Osteoblast (primary cell): ENCODE results near the gene CASP5. TPM values are rescaled to one million over a fixed set of nuclear protein-coding genes. Genes with fewer than 3 reads are reported as not detected.
"Not testable (repeated sequence)": the region's sequence is repeated elsewhere in the genome, so short reads cannot be mapped to it uniquely, and the experiment has no call there.

Experiments used
- DNase-seq: peaks from one replicate; pipeline ENCODE4 v3.0.0; 2011; ENCODE audit warnings: low spot score, mixed read lengths; ENCODE audit not compliant: insufficient read length; ENCODE audit errors: missing footprints
- H2AFZ ChIP-seq: 2 replicates; pipeline ENCODE4 v1.6.0; 2011; ENCODE audit warnings: mild to moderate bottlenecking, low read length
- H3K27ac ChIP-seq: 2 replicates; pipeline ENCODE4 v1.5.1; 2011; ENCODE audit warnings: mild to moderate bottlenecking, low read depth, low read length, moderate library complexity
- H3K27me3 ChIP-seq: 2 replicates; pipeline ENCODE4 v1.6.0; 2012; ENCODE audit warnings: mild to moderate bottlenecking, control low read depth, inconsistent platforms, low read length, moderate library complexity; ENCODE audit not compliant: insufficient read depth
- H3K36me3 ChIP-seq: 2 replicates; pipeline ENCODE4 v1.5.1; 2011; ENCODE audit warnings: mild to moderate bottlenecking, low read length, control low read depth, moderate library complexity; ENCODE audit not compliant: insufficient read depth
- H3K4me1 ChIP-seq: 2 replicates; pipeline ENCODE4 v1.5.1; 2011; ENCODE audit warnings: mild to moderate bottlenecking, low read length, control low read depth, moderate library complexity; ENCODE audit not compliant: insufficient read depth
- H3K4me2 ChIP-seq: 2 replicates; pipeline ENCODE4 v1.6.0; 2011; ENCODE audit warnings: mild to moderate bottlenecking, low read length; ENCODE audit not compliant: insufficient read depth
- H3K4me3 ChIP-seq: fragments of 200-600 bp; sonication (generic); 3 replicates; pipeline ENCODE4 v1.5.1; 2012; ENCODE audit warnings: mild to moderate bottlenecking, low read length, inconsistent platforms; ENCODE audit not compliant: insufficient read depth
- H3K79me2 ChIP-seq: 2 replicates; pipeline ENCODE4 v1.6.0; 2012; ENCODE audit warnings: mild to moderate bottlenecking, low read length, control low read depth, inconsistent platforms; ENCODE audit not compliant: insufficient read depth
- H3K9me3 ChIP-seq: 2 replicates; pipeline ENCODE4 v1.5.1; 2011; ENCODE audit warnings: low read depth, low read length, control low read depth
- H4K20me1 ChIP-seq: 2 replicates; pipeline ENCODE4 v1.6.0; 2012; ENCODE audit warnings: mild to moderate bottlenecking, low read length, control low read depth; ENCODE audit not compliant: insufficient read depth
- total RNA-seq: library from RNA; depleted of rRNA; stranded (reverse); fragments of >200 nt; gene quantifications from 2 replicates; pipeline ENCODE4 v1.2.3, GENCODE V29; 2012
- TF ChIP-seq, protein P1 (sequence below): IDR thresholded peaks from 2 replicates; pipeline ENCODE4 v1.5.1; 2011; ENCODE audit warnings: mild to moderate bottlenecking, low read depth, low read length, moderate library complexity; ENCODE audit errors: extremely low read depth

Gene CASP5
- total RNA-seq, 1 donor, result 0.36 TPM

GRCh38 chr11:105051559-105051958, 28.6 kb upstream of the CASP5 start:
- Histone ChIP-seq H3K4me3 (no peak overlapping the region), H3K79me2 (no peaks in the 10 kb centered on the region), H3K4me1 (peaks cover 10% of the 10 kb centered on the region), H4K20me1 (no peaks in the 10 kb centered on the region), H2AFZ (no peak overlapping the region), H3K36me3 (no peaks in the 10 kb centered on the region), H3K27ac (no peak overlapping the region), H3K9me3 (no peaks in the 10 kb centered on the region), H3K4me2 (no peak overlapping the region), H3K27me3 (no peaks in the 10 kb centered on the region)
- DNase-seq, result no peak
- TF ChIP-seq, protein P1, sequence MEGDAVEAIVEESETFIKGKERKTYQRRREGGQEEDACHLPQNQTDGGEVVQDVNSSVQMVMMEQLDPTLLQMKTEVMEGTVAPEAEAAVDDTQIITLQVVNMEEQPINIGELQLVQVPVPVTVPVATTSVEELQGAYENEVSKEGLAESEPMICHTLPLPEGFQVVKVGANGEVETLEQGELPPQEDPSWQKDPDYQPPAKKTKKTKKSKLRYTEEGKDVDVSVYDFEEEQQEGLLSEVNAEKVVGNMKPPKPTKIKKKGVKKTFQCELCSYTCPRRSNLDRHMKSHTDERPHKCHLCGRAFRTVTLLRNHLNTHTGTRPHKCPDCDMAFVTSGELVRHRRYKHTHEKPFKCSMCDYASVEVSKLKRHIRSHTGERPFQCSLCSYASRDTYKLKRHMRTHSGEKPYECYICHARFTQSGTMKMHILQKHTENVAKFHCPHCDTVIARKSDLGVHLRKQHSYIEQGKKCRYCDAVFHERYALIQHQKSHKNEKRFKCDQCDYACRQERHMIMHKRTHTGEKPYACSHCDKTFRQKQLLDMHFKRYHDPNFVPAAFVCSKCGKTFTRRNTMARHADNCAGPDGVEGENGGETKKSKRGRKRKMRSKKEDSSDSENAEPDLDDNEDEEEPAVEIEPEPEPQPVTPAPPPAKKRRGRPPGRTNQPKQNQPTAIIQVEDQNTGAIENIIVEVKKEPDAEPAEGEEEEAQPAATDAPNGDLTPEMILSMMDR, result no peak

- no peaks in the 10 kb centered on the region for H3K27me3 ChIP-seq
- no peak overlapping the region for H3K4me3 ChIP-seq
- DNase-seq, result peak; percentile 8
- TF ChIP-seq, protein P1, result no peak
- H2AFZ ChIP-seq, result no peak overlapping the region
- H3K4me2 ChIP-seq, result no peak overlapping the region
- H4K20me1 ChIP-seq, result no peaks in the 10 kb centered on the region
- H3K79me2 ChIP-seq, result no peaks in the 10 kb centered on the region
- no peaks in the 10 kb centered on the region for H3K9me3 ChIP-seq
- no peaks in the 10 kb centered on the region for H3K36me3 ChIP-seq
- H3K4me1 ChIP-seq, result peaks cover 16% of the 10 kb centered on the region
- no peak overlapping the region for H3K27ac ChIP-seq
Measured at GRCh38 chr11:105049481-105049880, 26.5 kb upstream of the CASP5 start.

DNA sequence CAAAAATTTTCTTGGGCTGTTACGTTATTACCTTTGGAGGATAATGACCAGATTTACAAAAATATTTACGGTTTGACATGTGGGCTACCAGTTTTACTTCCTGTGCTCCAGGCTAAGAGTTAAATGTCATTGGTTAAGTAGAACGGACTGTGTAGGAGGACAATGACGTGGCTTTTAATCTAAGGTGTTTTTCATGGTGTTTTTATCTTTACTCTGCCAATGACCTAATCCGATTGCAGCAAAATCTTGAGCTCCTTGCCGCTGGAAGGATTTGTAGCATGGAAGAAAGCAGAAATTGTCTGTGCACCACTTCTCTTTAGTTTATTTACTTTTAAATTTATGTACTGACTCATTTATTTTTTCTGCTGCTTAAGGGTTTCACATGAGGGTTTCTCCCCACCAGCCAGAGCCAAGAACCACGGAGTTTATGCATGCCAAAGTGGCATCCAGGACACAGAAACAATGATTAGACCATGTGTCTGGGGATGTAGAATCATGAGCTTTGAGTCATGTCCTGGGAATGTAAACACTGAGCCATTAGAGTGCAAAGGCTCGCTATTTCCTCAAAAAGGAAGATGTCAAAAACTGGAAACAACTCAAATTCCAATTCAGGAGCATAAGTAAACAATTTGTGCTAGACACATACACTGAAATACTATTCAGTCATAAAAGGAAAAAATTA, 24.1 kb upstream of the CASP5 start:
- TF ChIP-seq, protein P1, result no peak
- peak overlapping the region; percentile 26 for H3K4me3 ChIP-seq

DNA sequence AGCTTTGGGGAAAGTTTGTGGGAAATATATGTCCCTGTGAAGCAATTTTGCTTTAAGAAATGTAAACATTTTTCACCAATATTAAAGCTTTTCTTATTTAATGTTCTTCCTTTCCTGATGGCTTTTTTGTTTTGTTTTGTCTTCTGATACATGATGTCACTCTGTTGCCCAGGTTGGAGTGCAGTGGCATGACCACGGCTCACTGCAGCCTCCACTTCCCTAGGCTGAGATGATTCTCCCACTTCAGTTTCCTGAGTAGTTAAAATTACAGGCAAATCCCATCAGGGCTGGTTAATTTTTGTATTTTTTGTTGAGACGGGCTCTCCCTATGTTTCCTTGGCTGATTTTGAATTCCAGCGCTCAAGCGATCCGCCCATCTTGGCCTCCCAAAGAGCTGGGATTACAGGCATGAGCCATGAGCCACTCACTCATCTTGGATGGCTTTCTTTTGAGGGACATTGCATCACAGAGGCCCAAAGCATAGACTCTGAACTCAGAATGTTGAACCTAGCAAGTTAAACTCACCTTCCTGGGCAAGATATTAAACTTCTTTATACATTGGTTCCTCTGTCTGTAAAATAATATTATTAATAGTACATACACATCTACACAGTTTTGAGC, 22.8 kb upstream of the CASP5 start:
- TF ChIP-seq, protein P1, result no peak
- no peak overlapping the region for H3K4me3 ChIP-seq
- no peaks in the 10 kb centered on the region for H3K79me2 ChIP-seq
- no peaks in the 10 kb centered on the region for H4K20me1 ChIP-seq
- no peaks in the 10 kb centered on the region for H3K27me3 ChIP-seq
- H3K36me3 ChIP-seq, result no peaks in the 10 kb centered on the region
- H3K27ac ChIP-seq, result no peak overlapping the region
- no peaks in the 10 kb centered on the region for H3K9me3 ChIP-seq
- peak overlapping the region; percentile 83 for H3K4me2 ChIP-seq
- H3K4me1 ChIP-seq, result peaks cover 16% of the 10 kb centered on the region
- peak overlapping the region; percentile 24 for H2AFZ ChIP-seq
- DNase-seq, result no peak

More for the DNA sequence above, 24.1 kb upstream of the CASP5 start:
- H3K9me3 ChIP-seq, result no peaks in the 10 kb centered on the region
- H3K4me2 ChIP-seq, result peak overlapping the region; percentile 63
- H3K27me3 ChIP-seq, result no peaks in the 10 kb centered on the region
- H4K20me1 ChIP-seq, result no peaks in the 10 kb centered on the region
- peaks cover 16% of the 10 kb centered on the region for H3K4me1 ChIP-seq
- peak; percentile 77 for DNase-seq
- H3K27ac ChIP-seq, result peak overlapping the region; percentile 49
- H2AFZ ChIP-seq, result no peak overlapping the region
- H3K79me2 ChIP-seq, result no peaks in the 10 kb centered on the region
- no peaks in the 10 kb centered on the region for H3K36me3 ChIP-seq

DNA sequence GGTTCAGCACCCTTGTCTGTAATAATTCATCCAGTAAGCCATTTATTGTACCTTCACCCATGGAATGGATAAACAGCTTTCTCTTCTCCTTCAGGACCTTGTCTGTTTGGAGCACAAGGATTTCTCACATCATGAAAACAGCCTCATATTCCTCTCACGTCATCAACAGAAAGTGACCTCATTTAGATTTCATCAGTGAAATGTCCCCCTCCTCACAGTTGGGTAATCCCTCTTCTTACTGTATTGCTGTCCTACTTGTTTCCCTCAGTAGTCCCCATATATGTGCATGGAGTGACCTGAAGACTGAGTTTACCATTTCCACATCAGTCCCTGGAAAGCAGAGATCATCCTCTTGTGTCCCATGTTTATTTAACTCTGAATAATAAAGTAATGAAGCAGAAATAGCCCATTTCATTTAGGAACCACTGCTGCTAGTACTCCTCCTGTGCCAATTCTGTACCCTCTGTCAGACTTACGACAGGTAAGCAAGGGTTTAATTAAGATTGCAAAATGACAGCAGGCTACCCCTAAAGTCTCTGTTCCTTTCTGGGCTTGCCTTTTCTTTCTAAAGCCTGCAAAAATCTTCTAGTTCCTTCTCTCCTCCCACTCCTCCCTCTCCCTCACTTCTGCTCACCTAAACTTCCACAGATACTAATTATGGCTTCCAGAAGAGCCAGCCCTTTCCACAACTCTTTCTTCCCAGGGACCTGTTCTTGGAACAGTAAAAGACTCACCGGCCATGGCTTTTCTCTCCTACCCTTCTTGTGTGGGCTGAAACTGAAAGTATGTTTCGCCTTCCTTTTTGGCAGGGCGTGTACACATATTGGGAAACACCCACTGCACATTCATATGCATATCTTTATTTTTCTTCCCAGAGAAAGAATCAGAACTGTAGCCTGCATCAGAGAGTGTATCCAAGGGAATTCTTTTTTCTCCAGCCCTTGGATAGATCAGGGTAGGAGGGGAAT, 21.9 kb upstream of the CASP5 start, which contains the start of gene CARD16:
Gene CARD16, minus strand, starts transcription at position 779 of the 968 bp plus-strand sequence. Its CDS starts 38 bp downstream, at position 741.
- Histone ChIP-seq H3K4me2 (peak within 1 kb of the TSS; percentile 83), H2AFZ (peak within 1 kb of the TSS; percentile 74), H3K4me3 (peak within 1 kb of the TSS; percentile 62), H3K4me1 (peaks cover 16% of the 10 kb centered on the region)
- DNase-seq, H3K9me3 ChIP-seq, H3K27me3 ChIP-seq, H3K27ac ChIP-seq, H4K20me1 ChIP-seq, H3K79me2 ChIP-seq, H3K36me3 ChIP-seq: not testable (repeated sequence)
